ENCODE data around the gene KLHDC9. TPM values are rescaled to one million over a fixed set of nuclear protein-coding genes. Genes with fewer than 3 reads are reported as not detected.

Gene KLHDC9
- polyA plus RNA-seq, 1 experiment: 1.1 TPM

GRCh38 chr1:161131523-161132409 lies 33.6 kb downstream of the KLHDC9 start:
- peak overlapping the region; percentile 97 for H3K4me3 ChIP-seq (ENCODE audit: low read depth, low read length)
- POLR2A ChIA-PET: interaction anchor here (1.0 to 2.1 kb wide), 5 partner anchors 14 to 86 kb away, joined by 4 to 20 read pairs (median 4); partner anchors contain the start of genes KLHDC9, NIT1, PFDN2 and PPOX
- H3K27me3 ChIP-seq (ENCODE audit: control insufficient read depth, insufficient read depth, low read length): no peaks in the 10 kb centered on the region
- no peaks in the 10 kb centered on the region for H3K9me3 ChIP-seq (ENCODE audit: control insufficient read depth, insufficient read depth, low read length)
- H3K27ac ChIP-seq (ENCODE audit: low read depth, low read length): peak overlapping the region; percentile 42
- TF ChIP-seq CTCF (IDR thresholded peaks at IDR 0.05; ENCODE audit: low read depth, low read length): no peak
- DNase-seq (ENCODE audit: low read depth, low spot score): no peak
- CTCF ChIA-PET: interaction anchor here (1.0 to 1.7 kb wide), 3 partner anchors 34 to 134 kb away, joined by 3 to 7 read pairs (median 4); partner anchors contain the start of gene PPOX

GRCh38 chr1:161132410-161133219 lies 34.5 kb downstream of the KLHDC9 start, which contains the start of gene DEDD:
Gene DEDD (minus strand): TSS chr1:161132667. CDS start chr1:161124462, 8,205 bp downstream.
- CTCF ChIA-PET: interaction anchor here (1.0 to 1.7 kb wide), 2 partner anchors 33 to 135 kb away, joined by 3 to 7 read pairs; partner anchors contain the start of gene PPOX
- Histone ChIP-seq H3K4me3 (ENCODE audit: low read depth, low read length) (peak within 1 kb of the TSS; percentile 97), H3K27ac (ENCODE audit: low read depth, low read length) (peak within 1 kb of the TSS; percentile 93), H3K27me3 (ENCODE audit: control insufficient read depth, insufficient read depth, low read length) (no peaks in the 10 kb centered on the region), H3K9me3 (ENCODE audit: control insufficient read depth, insufficient read depth, low read length) (no peaks in the 10 kb centered on the region)
- POLR2A ChIA-PET: interaction anchor here (1.0 to 2.1 kb wide), 6 partner anchors 15 to 87 kb away, joined by 4 to 20 read pairs (median 5); partner anchors contain the start of genes KLHDC9, NIT1, PFDN2 and PPOX
- TF ChIP-seq CTCF (IDR thresholded peaks at IDR 0.05; ENCODE audit: low read depth, low read length): 0 out of 2 replicates have a peak, but pooled peaks have one; percentile 8
- peak; percentile 89 for DNase-seq (ENCODE audit: low read depth, low spot score)

GRCh38 chr1:161133220-161133740 lies 35.1 kb downstream of the KLHDC9 start:
- TF ChIP-seq CTCF (IDR thresholded peaks at IDR 0.05; ENCODE audit: low read depth, low read length): no peak

GRCh38 chr1:161137881-161138280 lies 39.7 kb downstream of the KLHDC9 start:
- ChIA-PET POLR2A (interaction anchor here (0.7 kb wide), 2 partner anchors 16 to 20 kb away, joined by 3 to 4 read pairs; partner anchors contain the start of genes NIT1, PFDN2 and UFC1), CTCF (interaction anchor here (0.7 to 5.7 kb wide), 9 partner anchors 15 to 302 kb away, joined by 3 to 87 read pairs (median 5); partner anchors contain the start of gene KLHDC9)
- H3K4me3 ChIP-seq (ENCODE audit: low read depth, low read length): no peak overlapping the region
- no peak for DNase-seq (ENCODE audit: low read depth, low spot score)
- no peaks in the 10 kb centered on the region for H3K27me3 ChIP-seq (ENCODE audit: control insufficient read depth, insufficient read depth, low read length)
- H3K27ac ChIP-seq (ENCODE audit: low read depth, low read length): no peak overlapping the region
- TF ChIP-seq CTCF (IDR thresholded peaks at IDR 0.05; ENCODE audit: low read depth, low read length): no peak
- H3K9me3 ChIP-seq (ENCODE audit: control insufficient read depth, insufficient read depth, low read length): no peaks in the 10 kb centered on the region

More at GRCh38 chr1:161133220-161133740, 35.1 kb downstream of the KLHDC9 start:
- CTCF ChIA-PET: interaction anchor here (1.0 to 1.7 kb wide), 2 partner anchors 33 to 136 kb away, joined by 3 to 7 read pairs; partner anchors contain the start of gene PPOX
- no peaks in the 10 kb centered on the region for H3K27me3 ChIP-seq (ENCODE audit: control insufficient read depth, insufficient read depth, low read length)
- no peak for DNase-seq (ENCODE audit: low read depth, low spot score)
- H3K27ac ChIP-seq (ENCODE audit: low read depth, low read length): peak overlapping the region; percentile 93
- H3K9me3 ChIP-seq (ENCODE audit: control insufficient read depth, insufficient read depth, low read length): no peaks in the 10 kb centered on the region
- POLR2A ChIA-PET: interaction anchor here (1.0 to 2.1 kb wide), 6 partner anchors 16 to 87 kb away, joined by 4 to 20 read pairs (median 5); partner anchors contain the start of genes KLHDC9, NIT1, PFDN2 and PPOX
- peak overlapping the region; percentile 97 for H3K4me3 ChIP-seq (ENCODE audit: low read depth, low read length)
